GM12874 (cell line): ENCODE results near the gene ESPN.

Experiments
- CTCF ChIP-seq: IDR thresholded peaks from 2 replicates; pipeline ENCODE4 v1.5.1; 2011; ENCODE audit warnings: low read depth, mild to moderate bottlenecking, control low read depth, low read length, moderate library complexity; ENCODE audit not compliant: insufficient read depth

The ESPN gene

DNA sequence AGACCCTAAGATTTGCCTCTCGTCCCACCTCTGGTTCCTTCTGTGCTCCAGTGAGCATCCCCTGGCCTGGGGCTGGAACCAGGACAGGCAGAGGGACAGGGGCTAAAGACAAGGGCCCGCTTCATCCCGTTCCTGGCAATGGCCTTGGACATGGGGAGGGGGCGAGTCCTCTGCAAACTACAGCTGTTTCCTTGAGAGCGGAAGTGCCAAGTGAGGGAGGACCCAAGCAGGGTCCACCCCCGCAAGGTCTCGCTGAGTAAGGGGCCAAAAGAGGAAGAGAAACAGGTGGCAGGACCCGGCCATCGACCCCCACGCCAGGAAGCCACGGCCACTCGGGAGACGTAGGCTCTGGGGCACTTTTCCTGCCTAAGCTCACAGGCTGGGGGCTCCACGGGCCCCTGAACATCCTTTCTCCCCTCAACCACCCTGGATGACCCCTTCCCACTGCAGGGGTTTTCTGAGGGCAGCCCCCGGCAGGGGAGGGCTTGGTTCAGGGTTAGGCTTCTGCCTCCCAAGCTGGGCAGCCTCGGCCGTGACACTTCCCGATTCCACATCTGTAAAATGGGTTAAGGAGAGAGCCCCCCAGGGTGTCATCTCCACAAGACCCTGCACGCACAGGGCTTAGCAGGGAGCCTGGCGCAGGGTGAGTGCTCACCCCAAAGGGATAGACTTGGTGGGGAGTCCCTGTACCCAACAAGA is 84.8 kb downstream of the ESPN start:
- no peak for TF ChIP-seq CTCF

GRCh38 chr1:6509919-6510291 is 85.3 kb downstream of the ESPN start:
- no peak for TF ChIP-seq CTCF

- no peak for TF ChIP-seq CTCF
Observed at GRCh38 chr1:6510493-6510892, 85.9 kb downstream of the ESPN start.
